ENCODE results near the gene RPLP2. TPM values are rescaled to one million over a fixed set of nuclear protein-coding genes. Genes with fewer than 3 reads are reported as not detected.

RPLP2 gene
- polyA plus RNA-seq, 1 donor (not counting 4 experiments of a cell fraction or from before 2014, with no cell fraction given) = 632 TPM

- DNase-seq (ENCODE audit: low read depth, low spot score) = no peak
- H3K79me2 ChIP-seq (ENCODE audit: control insufficient read depth, insufficient read depth, low read length) = peaks cover 52% of the 10 kb centered on the region
- peaks cover 59% of the 10 kb centered on the region for H3K4me1 ChIP-seq (ENCODE audit: control insufficient read depth, extremely low read depth, insufficient read depth, low read length)
- H3K36me3 ChIP-seq (ENCODE audit: control insufficient read depth in 2 of 2, extremely low read depth in 1 of 2, insufficient read depth in 2 of 2, low read length in 2 of 2) = peaks cover 11 to 25% of the 10 kb centered on the region in 2 experiments
- H2AFZ ChIP-seq (ENCODE audit: control insufficient read depth, low read length) = no peak overlapping the region
- H3K9me1 ChIP-seq (ENCODE audit: control insufficient read depth, extremely low read depth, insufficient read depth, low read length) = peaks cover 8% of the 10 kb centered on the region
- no peak for TF ChIP-seq EZH2 (IDR thresholded peaks at IDR 0.05; ENCODE audit: low read length)
- TF ChIP-seq, protein P1, sequence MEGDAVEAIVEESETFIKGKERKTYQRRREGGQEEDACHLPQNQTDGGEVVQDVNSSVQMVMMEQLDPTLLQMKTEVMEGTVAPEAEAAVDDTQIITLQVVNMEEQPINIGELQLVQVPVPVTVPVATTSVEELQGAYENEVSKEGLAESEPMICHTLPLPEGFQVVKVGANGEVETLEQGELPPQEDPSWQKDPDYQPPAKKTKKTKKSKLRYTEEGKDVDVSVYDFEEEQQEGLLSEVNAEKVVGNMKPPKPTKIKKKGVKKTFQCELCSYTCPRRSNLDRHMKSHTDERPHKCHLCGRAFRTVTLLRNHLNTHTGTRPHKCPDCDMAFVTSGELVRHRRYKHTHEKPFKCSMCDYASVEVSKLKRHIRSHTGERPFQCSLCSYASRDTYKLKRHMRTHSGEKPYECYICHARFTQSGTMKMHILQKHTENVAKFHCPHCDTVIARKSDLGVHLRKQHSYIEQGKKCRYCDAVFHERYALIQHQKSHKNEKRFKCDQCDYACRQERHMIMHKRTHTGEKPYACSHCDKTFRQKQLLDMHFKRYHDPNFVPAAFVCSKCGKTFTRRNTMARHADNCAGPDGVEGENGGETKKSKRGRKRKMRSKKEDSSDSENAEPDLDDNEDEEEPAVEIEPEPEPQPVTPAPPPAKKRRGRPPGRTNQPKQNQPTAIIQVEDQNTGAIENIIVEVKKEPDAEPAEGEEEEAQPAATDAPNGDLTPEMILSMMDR (optimal IDR thresholded peaks at IDR 0.05 in 1 of 3, IDR thresholded peaks at IDR 0.05 in 1 of 3, conservative IDR thresholded peaks at IDR 0.05 in 1 of 3; ENCODE audit: extremely low read depth in 1 of 3, insufficient read depth in 2 of 3, low read length in 3 of 3) = no peak
- H3K9me3 ChIP-seq (ENCODE audit: control insufficient read depth, low read depth, low read length) = no peaks in the 10 kb centered on the region
- no peaks in the 10 kb centered on the region for H3K27me3 ChIP-seq (ENCODE audit: control insufficient read depth, extremely low read depth, insufficient read depth, low read length)
- H3K9ac ChIP-seq (ENCODE audit: control insufficient read depth, extremely low read depth, insufficient read depth, low read length) = peak overlapping the region; percentile 90
- no peak for FAIRE-seq
- H3K27ac ChIP-seq (ENCODE audit: control insufficient read depth, insufficient read depth, low read length) = peak overlapping the region; percentile 74
- dilution Hi-C loops (cut with MboI; ENCODE audit: extremely low pct_ligation_motif_present, low sequenced_read_pairs) = no loop called here
- H4K20me1 ChIP-seq (ENCODE audit: control insufficient read depth, extremely low read depth, insufficient read depth, low read length) = peaks cover 19% of the 10 kb centered on the region
- peak overlapping the region; percentile 90 for H3K4me2 ChIP-seq (ENCODE audit: control insufficient read depth, extremely low read depth, insufficient read depth, low read depth, low read length)
- peak overlapping the region; percentile 92 to 96 (median 95) for H3K4me3 ChIP-seq (ENCODE audit: control insufficient read depth in 2 of 3, extremely low read depth in 1 of 3, insufficient read depth in 2 of 3, low read depth in 1 of 3, low read length in 3 of 3)
Measured at GRCh38 chr11:843086-843734, 33.4 kb downstream of the RPLP2 start.

- Histone ChIP-seq H3K9me1 (ENCODE audit: control insufficient read depth, extremely low read depth, insufficient read depth, low read length) (peaks cover 5% of the 10 kb centered on the region), H4K20me1 (ENCODE audit: control insufficient read depth, extremely low read depth, insufficient read depth, low read length) (peaks cover 23% of the 10 kb centered on the region), H3K9me3 (ENCODE audit: control insufficient read depth, low read depth, low read length) (no peaks in the 10 kb centered on the region), H3K4me1 (ENCODE audit: control insufficient read depth, extremely low read depth, insufficient read depth, low read length) (peaks cover 62% of the 10 kb centered on the region), H3K27ac (ENCODE audit: control insufficient read depth, insufficient read depth, low read length) (peak overlapping the region; percentile 74), H3K4me3 (ENCODE audit: control insufficient read depth in 2 of 3, extremely low read depth in 1 of 3, insufficient read depth in 2 of 3, low read depth in 1 of 3, low read length in 3 of 3) (peak overlapping the region; percentile 92 to 96 (median 95)), H3K79me2 (ENCODE audit: control insufficient read depth, insufficient read depth, low read length) (peaks cover 51% of the 10 kb centered on the region), H3K27me3 (ENCODE audit: control insufficient read depth, extremely low read depth, insufficient read depth, low read length) (no peaks in the 10 kb centered on the region), H3K36me3 (ENCODE audit: control insufficient read depth in 2 of 2, extremely low read depth in 1 of 2, insufficient read depth in 2 of 2, low read length in 2 of 2) (peaks cover 6 to 20% of the 10 kb centered on the region in 2 experiments), H3K9ac (ENCODE audit: control insufficient read depth, extremely low read depth, insufficient read depth, low read length) (peak overlapping the region; percentile 90), H3K4me2 (ENCODE audit: control insufficient read depth, extremely low read depth, insufficient read depth, low read depth, low read length) (peak overlapping the region; percentile 90), H2AFZ (ENCODE audit: control insufficient read depth, low read length) (no peak overlapping the region)
- DNase-seq (ENCODE audit: low read depth, low spot score) = no peak
- dilution Hi-C loops (cut with MboI; ENCODE audit: extremely low pct_ligation_motif_present, low sequenced_read_pairs) = no loop called here
- peak; percentile 60 for FAIRE-seq
- TF ChIP-seq EZH2 (IDR thresholded peaks at IDR 0.05; ENCODE audit: low read length) = no peak
- TF ChIP-seq, protein P1 (optimal IDR thresholded peaks at IDR 0.05 in 1 of 3, IDR thresholded peaks at IDR 0.05 in 1 of 3, conservative IDR thresholded peaks at IDR 0.05 in 1 of 3; ENCODE audit: extremely low read depth in 1 of 3, insufficient read depth in 2 of 3, low read length in 3 of 3) = peak in 1 of 3 experiments; percentile 5
Measured at GRCh38 chr11:843818-844692, 34.3 kb downstream of the RPLP2 start.
